Measurements from ENCODE around the gene NKD2.
"Not testable (repeated sequence)": the region's sequence is repeated elsewhere in the genome, so short reads cannot be mapped to it uniquely, and the experiment has no call there.

Gene NKD2

DNA sequence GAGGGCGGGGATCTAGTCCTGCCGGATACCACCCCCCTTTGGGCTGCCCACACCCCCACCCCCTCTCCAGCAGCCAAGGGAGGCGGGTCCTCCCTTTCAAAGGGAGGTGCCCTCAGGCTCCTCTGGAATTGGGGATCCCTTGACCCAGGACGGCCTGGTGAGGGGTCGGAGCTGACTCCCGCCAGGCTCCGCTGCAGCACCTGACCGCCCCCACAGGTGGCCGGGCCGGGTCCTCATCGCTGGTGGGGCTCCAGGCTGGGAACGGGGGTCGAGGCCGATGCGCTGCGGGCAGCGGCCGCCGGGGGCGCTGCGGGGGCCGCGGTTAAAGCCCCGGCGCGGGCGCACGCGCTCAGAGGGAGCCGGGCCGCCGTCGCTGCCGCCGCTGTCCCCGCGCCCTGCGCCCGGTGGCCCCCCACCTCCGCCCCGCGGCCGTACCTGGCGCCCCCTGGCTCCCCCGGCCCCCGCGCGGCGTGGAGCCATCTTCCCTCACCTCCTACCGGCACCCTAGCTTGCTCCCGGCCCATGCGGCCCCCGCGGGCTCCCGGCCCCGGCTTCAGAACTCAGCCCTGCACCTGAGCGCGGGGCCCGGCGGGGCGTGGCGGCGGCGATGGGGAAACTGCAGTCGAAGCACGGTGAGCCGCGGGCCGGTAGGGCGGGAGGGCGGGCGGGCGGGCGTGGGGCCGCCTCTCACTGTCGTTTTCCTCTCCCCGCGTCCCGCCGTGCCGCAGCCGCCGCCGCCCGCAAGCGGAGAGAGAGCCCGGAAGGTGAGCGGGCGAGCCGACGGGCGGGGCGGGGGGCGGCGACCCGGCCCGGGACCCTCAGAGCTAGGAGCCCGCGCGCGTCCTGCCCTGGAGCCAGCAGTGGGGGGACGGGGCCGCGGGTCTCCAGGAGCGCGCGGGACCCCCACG, at the start of gene NKD2:
Gene NKD2 (plus strand): TSS at position 352 of the 908 bp plus-strand sequence. CDS start 256 bp downstream, at position 608.
- no peak for DNase-seq (ENCODE audit: low read depth in 2 of 2)

- no peak for DNase-seq (ENCODE audit: low read depth in 2 of 2)
Observed at GRCh38 chr5:959581-960531, 48.7 kb upstream of the NKD2 start.

- no peak for DNase-seq (ENCODE audit: low read depth in 2 of 2)
Observed at GRCh38 chr5:960551-960950, 48.1 kb upstream of the NKD2 start.

- DNase-seq (ENCODE audit: low read depth in 2 of 2): no peak
Observed at GRCh38 chr5:961002-961710, 47.4 kb upstream of the NKD2 start.

- no peak for DNase-seq (ENCODE audit: low read depth in 2 of 2)
Observed at GRCh38 chr5:961711-962240, 46.8 kb upstream of the NKD2 start.

- DNase-seq (ENCODE audit: low read depth in 2 of 2): no peak
Observed at GRCh38 chr5:962386-962785, 46.2 kb upstream of the NKD2 start.

DNA sequence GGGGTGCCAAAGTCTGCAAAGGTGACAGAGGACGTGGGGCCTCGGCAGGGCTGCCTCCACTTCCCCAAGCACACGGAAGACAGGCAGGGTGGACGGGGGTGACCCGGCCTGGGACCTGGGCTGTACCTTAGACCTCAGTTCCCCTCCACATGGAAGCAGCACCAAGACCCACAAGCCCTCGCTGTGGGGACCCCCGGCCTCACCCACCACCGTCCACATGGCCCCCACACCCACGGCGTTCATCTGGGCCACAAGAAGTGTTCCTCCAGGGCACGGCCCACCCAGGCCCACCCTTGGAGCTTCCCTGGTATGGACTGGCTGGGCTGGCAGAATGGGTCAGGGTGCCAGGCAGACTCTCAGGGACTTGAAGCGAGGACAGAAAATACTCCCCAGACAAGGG, 45.8 kb upstream of the NKD2 start:
- DNase-seq (ENCODE audit: low read depth in 2 of 2): no peak

GRCh38 chr5:963310-963672, 45.3 kb upstream of the NKD2 start:
- DNase-seq (ENCODE audit: low read depth in 2 of 2): no peak

GRCh38 chr5:963673-964531, 44.7 kb upstream of the NKD2 start:
- DNase-seq (ENCODE audit: low read depth in 2 of 2): peak; percentile 79 to 83

- DNase-seq (ENCODE audit: low read depth in 2 of 2): no peak
Observed at GRCh38 chr5:964821-965220, 43.8 kb upstream of the NKD2 start.

DNA sequence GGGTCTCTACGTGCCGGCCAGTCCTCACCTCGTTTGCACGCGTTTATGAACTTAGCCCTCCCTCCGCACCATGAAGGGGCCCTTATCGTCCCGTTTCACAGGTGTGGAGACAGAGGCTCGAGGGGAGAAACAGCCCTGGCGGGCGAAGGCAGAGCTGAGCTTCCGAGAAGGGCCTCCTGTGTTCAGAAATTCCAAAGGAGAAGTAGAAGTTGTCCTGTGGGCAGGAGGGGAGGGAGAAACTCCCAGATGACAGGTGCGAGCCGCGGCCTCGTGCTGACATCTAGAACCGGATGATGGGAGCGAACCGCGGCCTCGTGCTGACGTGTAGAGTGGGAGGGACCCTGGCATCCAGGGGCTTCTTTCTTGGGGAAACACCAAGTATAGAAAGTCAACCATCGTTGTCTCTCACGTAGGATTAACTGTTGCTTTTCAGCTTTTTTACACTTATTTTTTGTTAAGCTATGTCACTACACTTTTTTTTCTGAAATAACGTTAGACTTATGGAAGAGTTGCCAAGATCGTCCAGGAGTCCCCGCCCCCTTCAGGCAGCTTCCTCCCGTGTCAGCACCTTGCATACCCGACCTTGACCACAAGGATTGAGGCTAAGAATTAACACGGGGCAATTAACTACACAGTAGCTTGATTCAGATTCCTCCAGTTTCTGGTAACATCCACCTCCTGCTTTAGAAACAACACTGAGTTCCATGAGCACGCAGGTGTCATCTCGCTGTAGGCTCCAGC, 42.8 kb upstream of the NKD2 start:
- no peak for DNase-seq (ENCODE audit: low read depth in 2 of 2)

DNA sequence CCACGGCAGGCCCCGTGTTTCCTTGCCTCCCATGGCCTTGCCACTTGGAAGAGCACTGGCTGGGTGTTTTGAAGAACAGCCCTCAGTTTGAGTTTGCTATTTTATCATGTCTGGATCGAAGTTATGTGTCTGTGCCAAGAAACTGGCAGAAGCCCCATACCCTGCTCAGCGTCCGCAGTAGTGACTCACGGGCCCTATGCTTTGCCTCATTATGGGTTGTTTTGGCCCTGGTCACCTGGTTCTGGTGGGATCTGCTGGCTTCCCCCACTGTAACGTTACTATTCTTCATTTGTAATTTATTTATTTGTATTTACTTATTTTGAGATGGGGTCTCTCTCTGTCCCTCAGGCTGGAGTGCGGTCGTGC, 42.3 kb upstream of the NKD2 start:
- DNase-seq (ENCODE audit: low read depth in 2 of 2): no peak

DNA sequence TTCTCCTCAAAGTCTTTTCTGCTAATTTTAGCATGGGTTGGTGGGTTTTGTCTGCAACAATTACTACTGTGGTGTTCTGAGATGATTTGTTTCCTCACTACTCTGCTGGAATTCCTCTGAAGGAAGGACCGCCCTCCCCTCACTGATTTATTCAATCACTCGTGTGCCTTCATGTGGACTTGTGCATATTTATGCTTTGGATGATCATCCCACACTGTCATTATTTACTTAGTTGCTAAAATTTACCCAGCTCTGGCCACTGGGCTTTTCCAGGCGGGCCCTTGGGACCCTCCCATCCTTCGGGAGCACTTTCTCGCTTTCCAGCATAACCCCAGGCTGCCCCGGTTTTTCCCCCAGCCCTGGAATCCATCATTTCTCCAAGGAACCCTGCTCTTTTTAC, 41.7 kb upstream of the NKD2 start:
- DNase-seq (ENCODE audit: low read depth in 2 of 2): no peak

GRCh38 chr5:968881-969280, 39.7 kb upstream of the NKD2 start:
- DNase-seq (ENCODE audit: low read depth in 2 of 2): no peak

DNA sequence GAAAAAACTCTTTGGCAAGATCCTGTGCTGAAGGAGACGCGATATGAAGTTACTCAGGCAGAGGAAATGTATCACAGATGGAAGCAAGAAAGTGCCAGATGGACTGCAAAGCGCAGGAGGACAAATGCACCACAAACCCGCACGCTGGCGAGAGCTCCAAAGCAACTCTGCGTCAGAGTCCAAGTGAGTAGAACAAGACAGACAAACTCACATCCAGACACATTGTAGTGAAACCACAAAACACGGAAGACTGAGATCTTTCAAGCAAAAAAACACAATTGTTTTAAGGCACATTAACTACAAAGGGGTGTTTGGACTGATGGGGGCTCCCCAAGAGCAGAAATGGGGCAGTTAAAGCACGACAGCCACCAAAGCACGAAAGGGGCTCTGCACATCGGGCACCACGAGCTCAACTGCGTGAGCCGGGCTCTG, 39.2 kb upstream of the NKD2 start:
- DNase-seq (ENCODE audit: low read depth in 2 of 2): peak in 1 of 2 experiments; percentile 41

- DNase-seq (ENCODE audit: low read depth in 2 of 2): not testable (repeated sequence)
Observed at GRCh38 chr5:972575-972974, 36.0 kb upstream of the NKD2 start.

GRCh38 chr5:976849-977751, 31.5 kb upstream of the NKD2 start:
- DNase-seq (ENCODE audit: low read depth in 2 of 2): no peak

GRCh38 chr5:978054-978453, 30.5 kb upstream of the NKD2 start:
- no peak for DNase-seq (ENCODE audit: low read depth in 2 of 2)

DNA sequence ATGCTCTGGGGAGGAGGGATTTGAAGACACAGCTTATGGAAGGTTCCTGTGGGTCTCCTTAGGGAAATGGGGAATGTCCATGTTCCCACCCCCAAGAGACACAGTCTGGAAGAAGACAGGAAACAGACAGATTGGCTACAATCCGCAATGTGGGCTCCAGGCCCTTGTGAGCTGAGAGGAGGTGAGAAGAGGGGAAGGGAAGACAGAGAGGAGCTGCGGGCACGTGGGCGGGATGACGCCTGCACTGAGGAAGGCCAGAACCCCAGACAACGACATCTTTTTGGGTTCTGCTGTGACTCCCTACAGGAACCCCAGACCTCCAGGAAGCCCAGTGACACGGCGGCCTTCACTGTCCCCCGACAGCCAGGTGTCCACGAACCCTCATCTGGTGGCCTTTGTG, 29.9 kb upstream of the NKD2 start:
- DNase-seq (ENCODE audit: low read depth in 2 of 2): no peak
